ENCODE measurements around the gene PRORP. TPM values are rescaled to one million over a fixed set of nuclear protein-coding genes. Genes with fewer than 3 reads are reported as not detected.

The PRORP gene
- total RNA-seq, 1 experiment from 2014 or later: 44.1 TPM

DNA sequence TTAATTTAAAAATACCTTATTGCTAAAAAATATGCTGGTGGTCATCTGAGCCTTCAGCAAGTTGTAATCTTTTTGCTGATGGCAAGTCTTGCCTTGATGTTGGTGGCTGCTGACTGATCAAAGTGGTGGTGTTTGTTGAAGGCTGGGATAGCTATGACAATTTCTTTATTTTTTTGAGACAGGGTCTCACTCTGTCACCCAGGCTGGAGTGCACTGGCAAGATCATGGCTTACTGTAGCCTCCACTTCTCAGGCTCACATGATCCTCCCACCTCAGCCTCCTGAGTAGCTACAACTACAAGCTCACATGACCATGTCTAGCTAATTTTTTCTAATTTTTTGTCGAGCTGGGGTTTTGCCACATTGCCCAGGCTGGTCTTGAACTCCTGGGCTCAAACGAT lies 24.8 kb downstream of the PRORP start:
- POLR2A ChIA-PET: no interaction called here
- CTCF ChIA-PET: interaction anchor here (0.6 kb wide), 1 partner anchor 68 kb away, joined by 3 read pairs; no protein-coding TSS in a partner anchor
- Mint-ChIP-seq H3K27me3 (ENCODE audit: low read depth) (no peaks in the 10 kb centered on the region), H3K4me1 (no peaks in the 10 kb centered on the region), H3K4me3 (no peak overlapping the region), H3K36me3 (peaks cover 28% of the 10 kb centered on the region), H3K9me3 (peaks cover 13% of the 10 kb centered on the region), H3K27ac (no peak overlapping the region)
- no peak for TF ChIP-seq SMAD4 (CRISPR knock-in tag; IDR thresholded peaks at IDR 0.05)
- TF ChIP-seq ZNF423 (CRISPR knock-in tag; IDR thresholded peaks at IDR 0.05): no peak
- TF ChIP-seq, protein P1, sequence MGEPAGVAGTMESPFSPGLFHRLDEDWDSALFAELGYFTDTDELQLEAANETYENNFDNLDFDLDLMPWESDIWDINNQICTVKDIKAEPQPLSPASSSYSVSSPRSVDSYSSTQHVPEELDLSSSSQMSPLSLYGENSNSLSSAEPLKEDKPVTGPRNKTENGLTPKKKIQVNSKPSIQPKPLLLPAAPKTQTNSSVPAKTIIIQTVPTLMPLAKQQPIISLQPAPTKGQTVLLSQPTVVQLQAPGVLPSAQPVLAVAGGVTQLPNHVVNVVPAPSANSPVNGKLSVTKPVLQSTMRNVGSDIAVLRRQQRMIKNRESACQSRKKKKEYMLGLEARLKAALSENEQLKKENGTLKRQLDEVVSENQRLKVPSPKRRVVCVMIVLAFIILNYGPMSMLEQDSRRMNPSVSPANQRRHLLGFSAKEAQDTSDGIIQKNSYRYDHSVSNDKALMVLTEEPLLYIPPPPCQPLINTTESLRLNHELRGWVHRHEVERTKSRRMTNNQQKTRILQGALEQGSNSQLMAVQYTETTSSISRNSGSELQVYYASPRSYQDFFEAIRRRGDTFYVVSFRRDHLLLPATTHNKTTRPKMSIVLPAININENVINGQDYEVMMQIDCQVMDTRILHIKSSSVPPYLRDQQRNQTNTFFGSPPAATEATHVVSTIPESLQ (CRISPR knock-in tag; IDR thresholded peaks at IDR 0.05): no peak
- no peak for TF ChIP-seq JUN (CRISPR knock-in tag; IDR thresholded peaks at IDR 0.05)
- no peak for TF ChIP-seq EMX1 (CRISPR knock-in tag; IDR thresholded peaks at IDR 0.05)
- no peak for TF ChIP-seq ZNF121 (CRISPR knock-in tag; IDR thresholded peaks at IDR 0.05)
- TF ChIP-seq, protein P2, sequence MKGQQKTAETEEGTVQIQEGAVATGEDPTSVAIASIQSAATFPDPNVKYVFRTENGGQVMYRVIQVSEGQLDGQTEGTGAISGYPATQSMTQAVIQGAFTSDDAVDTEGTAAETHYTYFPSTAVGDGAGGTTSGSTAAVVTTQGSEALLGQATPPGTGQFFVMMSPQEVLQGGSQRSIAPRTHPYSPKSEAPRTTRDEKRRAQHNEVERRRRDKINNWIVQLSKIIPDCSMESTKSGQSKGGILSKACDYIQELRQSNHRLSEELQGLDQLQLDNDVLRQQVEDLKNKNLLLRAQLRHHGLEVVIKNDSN (CRISPR knock-in tag; IDR thresholded peaks at IDR 0.05): no peak
- TF ChIP-seq, protein P3, sequence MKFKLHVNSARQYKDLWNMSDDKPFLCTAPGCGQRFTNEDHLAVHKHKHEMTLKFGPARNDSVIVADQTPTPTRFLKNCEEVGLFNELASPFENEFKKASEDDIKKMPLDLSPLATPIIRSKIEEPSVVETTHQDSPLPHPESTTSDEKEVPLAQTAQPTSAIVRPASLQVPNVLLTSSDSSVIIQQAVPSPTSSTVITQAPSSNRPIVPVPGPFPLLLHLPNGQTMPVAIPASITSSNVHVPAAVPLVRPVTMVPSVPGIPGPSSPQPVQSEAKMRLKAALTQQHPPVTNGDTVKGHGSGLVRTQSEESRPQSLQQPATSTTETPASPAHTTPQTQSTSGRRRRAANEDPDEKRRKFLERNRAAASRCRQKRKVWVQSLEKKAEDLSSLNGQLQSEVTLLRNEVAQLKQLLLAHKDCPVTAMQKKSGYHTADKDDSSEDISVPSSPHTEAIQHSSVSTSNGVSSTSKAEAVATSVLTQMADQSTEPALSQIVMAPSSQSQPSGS (CRISPR knock-in tag; IDR thresholded peaks at IDR 0.05; ENCODE audit: borderline replicate concordance, low read depth): no peak
- TF ChIP-seq OVOL2 (CRISPR knock-in tag; IDR thresholded peaks at IDR 0.05; ENCODE audit: borderline replicate concordance): no peak
- TF ChIP-seq ZNF219 (CRISPR knock-in tag; IDR thresholded peaks at IDR 0.05; ENCODE audit: borderline replicate concordance): no peak
- TF ChIP-seq, protein P4, sequence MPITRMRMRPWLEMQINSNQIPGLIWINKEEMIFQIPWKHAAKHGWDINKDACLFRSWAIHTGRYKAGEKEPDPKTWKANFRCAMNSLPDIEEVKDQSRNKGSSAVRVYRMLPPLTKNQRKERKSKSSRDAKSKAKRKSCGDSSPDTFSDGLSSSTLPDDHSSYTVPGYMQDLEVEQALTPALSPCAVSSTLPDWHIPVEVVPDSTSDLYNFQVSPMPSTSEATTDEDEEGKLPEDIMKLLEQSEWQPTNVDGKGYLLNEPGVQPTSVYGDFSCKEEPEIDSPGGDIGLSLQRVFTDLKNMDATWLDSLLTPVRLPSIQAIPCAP (CRISPR knock-in tag; IDR thresholded peaks at IDR 0.05): no peak
- TF ChIP-seq MAX (CRISPR knock-in tag; IDR thresholded peaks at IDR 0.05): no peak
- no peak for TF ChIP-seq TP53 (CRISPR knock-in tag; IDR thresholded peaks at IDR 0.05)
- no peak for DNase-seq (ENCODE audit: low spot score)
- no peak for ATAC-seq

GRCh38 chr14:35147711-35148110 lies 25.4 kb downstream of the PRORP start:
- Mint-ChIP-seq H3K4me1 (no peaks in the 10 kb centered on the region), H3K4me3 (no peak overlapping the region), H3K36me3 (peaks cover 29% of the 10 kb centered on the region), H3K27ac (no peak overlapping the region; the same call in 1 of the 2 replicates), H3K9me3 (peaks cover 13% of the 10 kb centered on the region), H3K27me3 (ENCODE audit: low read depth) (no peaks in the 10 kb centered on the region)
- CTCF ChIA-PET: no interaction called here
- POLR2A ChIA-PET: no interaction called here
- DNase-seq (ENCODE audit: low spot score): no peak
- no peak for ATAC-seq
- no peak for TF ChIP-seq SMAD4 (CRISPR knock-in tag; IDR thresholded peaks at IDR 0.05)
- TF ChIP-seq, protein P5, sequence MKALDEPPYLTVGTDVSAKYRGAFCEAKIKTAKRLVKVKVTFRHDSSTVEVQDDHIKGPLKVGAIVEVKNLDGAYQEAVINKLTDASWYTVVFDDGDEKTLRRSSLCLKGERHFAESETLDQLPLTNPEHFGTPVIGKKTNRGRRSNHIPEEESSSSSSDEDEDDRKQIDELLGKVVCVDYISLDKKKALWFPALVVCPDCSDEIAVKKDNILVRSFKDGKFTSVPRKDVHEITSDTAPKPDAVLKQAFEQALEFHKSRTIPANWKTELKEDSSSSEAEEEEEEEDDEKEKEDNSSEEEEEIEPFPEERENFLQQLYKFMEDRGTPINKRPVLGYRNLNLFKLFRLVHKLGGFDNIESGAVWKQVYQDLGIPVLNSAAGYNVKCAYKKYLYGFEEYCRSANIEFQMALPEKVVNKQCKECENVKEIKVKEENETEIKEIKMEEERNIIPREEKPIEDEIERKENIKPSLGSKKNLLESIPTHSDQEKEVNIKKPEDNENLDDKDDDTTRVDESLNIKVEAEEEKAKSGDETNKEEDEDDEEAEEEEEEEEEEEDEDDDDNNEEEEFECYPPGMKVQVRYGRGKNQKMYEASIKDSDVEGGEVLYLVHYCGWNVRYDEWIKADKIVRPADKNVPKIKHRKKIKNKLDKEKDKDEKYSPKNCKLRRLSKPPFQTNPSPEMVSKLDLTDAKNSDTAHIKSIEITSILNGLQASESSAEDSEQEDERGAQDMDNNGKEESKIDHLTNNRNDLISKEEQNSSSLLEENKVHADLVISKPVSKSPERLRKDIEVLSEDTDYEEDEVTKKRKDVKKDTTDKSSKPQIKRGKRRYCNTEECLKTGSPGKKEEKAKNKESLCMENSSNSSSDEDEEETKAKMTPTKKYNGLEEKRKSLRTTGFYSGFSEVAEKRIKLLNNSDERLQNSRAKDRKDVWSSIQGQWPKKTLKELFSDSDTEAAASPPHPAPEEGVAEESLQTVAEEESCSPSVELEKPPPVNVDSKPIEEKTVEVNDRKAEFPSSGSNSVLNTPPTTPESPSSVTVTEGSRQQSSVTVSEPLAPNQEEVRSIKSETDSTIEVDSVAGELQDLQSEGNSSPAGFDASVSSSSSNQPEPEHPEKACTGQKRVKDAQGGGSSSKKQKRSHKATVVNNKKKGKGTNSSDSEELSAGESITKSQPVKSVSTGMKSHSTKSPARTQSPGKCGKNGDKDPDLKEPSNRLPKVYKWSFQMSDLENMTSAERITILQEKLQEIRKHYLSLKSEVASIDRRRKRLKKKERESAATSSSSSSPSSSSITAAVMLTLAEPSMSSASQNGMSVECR (CRISPR knock-in tag; IDR thresholded peaks at IDR 0.05; ENCODE audit: borderline replicate concordance): no peak
- no peak for TF ChIP-seq HMGXB4 (CRISPR knock-in tag; IDR thresholded peaks at IDR 0.05)
- TF ChIP-seq CDX4 (CRISPR knock-in tag; IDR thresholded peaks at IDR 0.05; ENCODE audit: borderline replicate concordance): no peak
- TF ChIP-seq PREB (CRISPR knock-in tag; IDR thresholded peaks at IDR 0.05; ENCODE audit: borderline replicate concordance): no peak
- TF ChIP-seq, protein P6, sequence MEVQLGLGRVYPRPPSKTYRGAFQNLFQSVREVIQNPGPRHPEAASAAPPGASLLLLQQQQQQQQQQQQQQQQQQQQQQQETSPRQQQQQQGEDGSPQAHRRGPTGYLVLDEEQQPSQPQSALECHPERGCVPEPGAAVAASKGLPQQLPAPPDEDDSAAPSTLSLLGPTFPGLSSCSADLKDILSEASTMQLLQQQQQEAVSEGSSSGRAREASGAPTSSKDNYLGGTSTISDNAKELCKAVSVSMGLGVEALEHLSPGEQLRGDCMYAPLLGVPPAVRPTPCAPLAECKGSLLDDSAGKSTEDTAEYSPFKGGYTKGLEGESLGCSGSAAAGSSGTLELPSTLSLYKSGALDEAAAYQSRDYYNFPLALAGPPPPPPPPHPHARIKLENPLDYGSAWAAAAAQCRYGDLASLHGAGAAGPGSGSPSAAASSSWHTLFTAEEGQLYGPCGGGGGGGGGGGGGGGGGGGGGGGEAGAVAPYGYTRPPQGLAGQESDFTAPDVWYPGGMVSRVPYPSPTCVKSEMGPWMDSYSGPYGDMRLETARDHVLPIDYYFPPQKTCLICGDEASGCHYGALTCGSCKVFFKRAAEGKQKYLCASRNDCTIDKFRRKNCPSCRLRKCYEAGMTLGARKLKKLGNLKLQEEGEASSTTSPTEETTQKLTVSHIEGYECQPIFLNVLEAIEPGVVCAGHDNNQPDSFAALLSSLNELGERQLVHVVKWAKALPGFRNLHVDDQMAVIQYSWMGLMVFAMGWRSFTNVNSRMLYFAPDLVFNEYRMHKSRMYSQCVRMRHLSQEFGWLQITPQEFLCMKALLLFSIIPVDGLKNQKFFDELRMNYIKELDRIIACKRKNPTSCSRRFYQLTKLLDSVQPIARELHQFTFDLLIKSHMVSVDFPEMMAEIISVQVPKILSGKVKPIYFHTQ (CRISPR knock-in tag; IDR thresholded peaks at IDR 0.05): no peak
- TF ChIP-seq ESRRA (CRISPR knock-in tag; IDR thresholded peaks at IDR 0.05; ENCODE audit: borderline replicate concordance): no peak

Data from WTC11 (cell line).